Neural progenitor cell (in vitro differentiated cells): Measurements from ENCODE around the gene DDX24. TPM values are rescaled to one million over a fixed set of nuclear protein-coding genes. Genes with fewer than 3 reads are reported as not detected.

ENCODE experiments used
- DNase-seq: peaks from one replicate; pipeline ENCODE4 v3.0.0-alpha.2; 2016; ENCODE audit warnings: low spot score
- H2AFZ ChIP-seq: fragments of 200-600 bp; sonication (generic); replicated peaks from 2 replicates; pipeline ENCODE4 v1.6.1; 2016; ENCODE audit warnings: antibody characterized with exemption
- H3F3A ChIP-seq: fragments of 200-600 bp; sonication (generic); 2 replicates; pipeline ENCODE4 v1.6.1; 2016; ENCODE audit warnings: antibody characterized with exemption, low read depth
- H3K27ac ChIP-seq: fragments of 200-600 bp; sonication (generic); 2 replicates; pipeline ENCODE4 v1.5.1; 2016; ENCODE audit warnings: mild to moderate bottlenecking
- H3K27me3 ChIP-seq: fragments of 200-600 bp; sonication (generic); 2 replicates; pipeline ENCODE4 v1.6.1; 2016; ENCODE audit warnings: mild to moderate bottlenecking, moderate library complexity
- H3K36me3 ChIP-seq: fragments of 200-600 bp; sonication (generic); 2 replicates; pipeline ENCODE4 v1.5.1; 2016
- H3K4me1 ChIP-seq: fragments of 200-600 bp; sonication (generic); 2 replicates; pipeline ENCODE4 v1.6.1; 2016; ENCODE audit warnings: mixed run types
- H3K4me2 ChIP-seq: fragments of 200-600 bp; sonication (generic); 2 replicates; pipeline ENCODE4 v1.6.1; 2016
- H3K4me3 ChIP-seq: fragments of 200-600 bp; sonication (generic); 2 replicates; pipeline ENCODE4 v1.5.1; 2016
- H3K79me2 ChIP-seq: fragments of 200-600 bp; sonication (generic); 2 replicates; pipeline ENCODE4 v1.6.1; 2016; ENCODE audit warnings: low read depth
- H3K9ac ChIP-seq: fragments of 200-600 bp; sonication (generic); 2 replicates; pipeline ENCODE4 v1.6.1; 2016
- H3K9me3 ChIP-seq: fragments of 200-600 bp; sonication (generic); 2 replicates; pipeline ENCODE4 v1.5.1; 2016; ENCODE audit warnings: low read depth
- H4K20me1 ChIP-seq: fragments of 200-600 bp; sonication (generic); 2 replicates; pipeline ENCODE4 v1.6.1; 2016; ENCODE audit warnings: low read depth
- H3K27ac Mint-ChIP-seq: 3 replicates; pipeline ENCODE4 v1.8.0; 2021; ENCODE audit warnings: mixed read lengths
- H3K27me3 Mint-ChIP-seq: 2 replicates; pipeline ENCODE4 v1.8.0; 2022; ENCODE audit warnings: low read depth, mild to moderate bottlenecking, inconsistent platforms, moderate library complexity, mixed read lengths; ENCODE audit not compliant: insufficient read depth
- H3K36me3 Mint-ChIP-seq: 3 replicates; pipeline ENCODE4 v1.8.0; 2021; ENCODE audit warnings: mixed read lengths
- H3K4me1 Mint-ChIP-seq: 3 replicates; pipeline ENCODE4 v1.8.0; 2021; ENCODE audit warnings: mixed read lengths
- H3K4me3 Mint-ChIP-seq: 3 replicates; pipeline ENCODE4 v1.8.0; 2021; ENCODE audit warnings: mild to moderate bottlenecking, moderate library complexity, mixed read lengths
- H3K9me3 Mint-ChIP-seq: 3 replicates; pipeline ENCODE4 v1.8.0; 2020; ENCODE audit warnings: mixed read lengths
- EZH2 ChIP-seq: fragments of 200-600 bp; sonication (generic); IDR thresholded peaks from 2 replicates; pipeline ENCODE4 v1.6.1; 2017; ENCODE audit warnings: antibody characterized with exemption, mild to moderate bottlenecking, moderate library complexity
- EZH2phosphoT487 ChIP-seq: fragments of 200-600 bp; sonication (generic); IDR thresholded peaks from 2 replicates; pipeline ENCODE4 v1.6.1; 2017; ENCODE audit warnings: antibody characterized with exemption
- total RNA-seq: library from RNA; depleted of rRNA; stranded (reverse); fragments of >200 nt; gene quantifications from 2 replicates; pipeline ENCODE4 v1.2.3, GENCODE V29; 2015; ENCODE audit warnings: low replicate concordance
- TF ChIP-seq, protein P1 (sequence below): fragments of 200-600 bp; sonication (generic); IDR thresholded peaks from 2 replicates; pipeline ENCODE4 v1.5.1; 2017; ENCODE audit warnings: antibody characterized with exemption, mild to moderate bottlenecking

DDX24 gene
- total RNA-seq, 1 donor from 2014 or later, result 153 TPM

DNA sequence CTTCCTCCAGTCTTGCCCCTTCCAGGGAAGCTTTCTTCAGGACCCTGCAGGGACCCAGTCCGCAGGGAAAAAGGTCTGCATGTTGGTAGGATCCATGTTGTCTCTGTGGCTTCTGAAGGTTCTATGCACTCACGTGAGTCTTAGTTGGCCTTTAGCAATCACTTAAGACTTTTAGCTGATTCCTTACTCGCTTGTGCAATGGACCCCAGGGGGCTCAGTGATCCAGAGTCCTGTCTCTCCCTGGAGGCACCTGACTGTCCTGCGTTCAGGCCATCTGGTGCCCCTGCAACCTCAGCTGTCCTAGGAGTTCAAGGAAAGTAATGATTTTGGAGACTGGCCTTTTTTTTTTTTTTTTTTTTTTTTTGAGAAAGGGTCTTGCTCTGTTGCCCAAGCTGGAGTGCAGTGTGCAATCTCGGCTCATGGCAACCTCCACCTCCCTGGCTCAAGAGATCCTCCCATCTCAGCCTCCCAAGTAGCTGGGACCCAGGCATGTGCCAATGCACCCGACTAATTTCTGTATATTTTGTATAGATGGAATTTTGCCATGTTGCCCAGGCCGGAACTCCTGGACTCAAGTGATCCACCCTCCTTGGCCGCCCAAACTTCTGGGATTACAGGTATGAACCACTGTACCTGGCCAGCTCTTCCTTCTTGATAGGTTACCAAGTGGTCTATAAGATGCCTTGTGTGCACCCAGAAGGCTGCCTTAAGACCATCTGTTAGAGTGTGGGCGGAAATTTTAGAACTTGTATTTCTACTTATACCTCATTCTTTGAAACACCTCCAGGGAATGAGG, 43.8 kb upstream of the DDX24 start:
- Histone ChIP-seq H3K9ac (no peak overlapping the region), H3K4me1 (no peaks in the 10 kb centered on the region), H3K4me3 (no peak overlapping the region), H3F3A (peaks cover 9% of the 10 kb centered on the region), H4K20me1 (no peaks in the 10 kb centered on the region), H3K27ac (no peak overlapping the region), H3K4me2 (no peak overlapping the region), H3K79me2 (no peaks in the 10 kb centered on the region), H2AFZ (no peak overlapping the region), H3K36me3 (no peaks in the 10 kb centered on the region), H3K27me3 (no peaks in the 10 kb centered on the region), H3K9me3 (no peaks in the 10 kb centered on the region)
- no peak for DNase-seq
- H3K27ac Mint-ChIP-seq, result no peak overlapping the region
- H3K27me3 Mint-ChIP-seq, result peaks cover 23% of the 10 kb centered on the region
- no peak for TF ChIP-seq EZH2phosphoT487
- TF ChIP-seq EZH2, result no peak
- TF ChIP-seq, protein P1, sequence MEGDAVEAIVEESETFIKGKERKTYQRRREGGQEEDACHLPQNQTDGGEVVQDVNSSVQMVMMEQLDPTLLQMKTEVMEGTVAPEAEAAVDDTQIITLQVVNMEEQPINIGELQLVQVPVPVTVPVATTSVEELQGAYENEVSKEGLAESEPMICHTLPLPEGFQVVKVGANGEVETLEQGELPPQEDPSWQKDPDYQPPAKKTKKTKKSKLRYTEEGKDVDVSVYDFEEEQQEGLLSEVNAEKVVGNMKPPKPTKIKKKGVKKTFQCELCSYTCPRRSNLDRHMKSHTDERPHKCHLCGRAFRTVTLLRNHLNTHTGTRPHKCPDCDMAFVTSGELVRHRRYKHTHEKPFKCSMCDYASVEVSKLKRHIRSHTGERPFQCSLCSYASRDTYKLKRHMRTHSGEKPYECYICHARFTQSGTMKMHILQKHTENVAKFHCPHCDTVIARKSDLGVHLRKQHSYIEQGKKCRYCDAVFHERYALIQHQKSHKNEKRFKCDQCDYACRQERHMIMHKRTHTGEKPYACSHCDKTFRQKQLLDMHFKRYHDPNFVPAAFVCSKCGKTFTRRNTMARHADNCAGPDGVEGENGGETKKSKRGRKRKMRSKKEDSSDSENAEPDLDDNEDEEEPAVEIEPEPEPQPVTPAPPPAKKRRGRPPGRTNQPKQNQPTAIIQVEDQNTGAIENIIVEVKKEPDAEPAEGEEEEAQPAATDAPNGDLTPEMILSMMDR, result no peak
- no peaks in the 10 kb centered on the region for H3K36me3 Mint-ChIP-seq
- peaks cover 6% of the 10 kb centered on the region for H3K9me3 Mint-ChIP-seq
- H3K4me3 Mint-ChIP-seq, result no peak overlapping the region
- H3K4me1 Mint-ChIP-seq, result peaks cover 8% of the 10 kb centered on the region

DNA sequence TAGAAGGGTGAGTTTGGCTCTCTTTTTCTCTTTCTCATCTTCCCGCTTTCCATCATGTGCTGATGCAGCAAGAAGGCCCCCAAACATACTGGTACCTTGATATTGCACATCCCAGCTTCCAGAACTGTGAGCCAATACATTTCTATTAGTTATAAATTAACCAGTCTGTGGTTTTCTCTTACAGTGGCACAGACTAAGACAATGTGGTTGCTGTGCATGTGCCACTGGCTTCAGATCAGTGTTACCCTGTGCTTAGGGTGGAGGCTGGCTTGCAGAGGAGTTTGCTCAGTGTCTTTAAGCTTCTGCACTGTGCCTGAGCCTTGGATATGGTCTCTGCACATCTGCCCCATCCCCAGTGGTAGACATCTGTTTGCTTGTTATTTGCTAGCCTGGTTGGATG, 42.9 kb upstream of the DDX24 start:
- Histone ChIP-seq H3F3A (peaks cover 4% of the 10 kb centered on the region), H3K79me2 (no peaks in the 10 kb centered on the region), H3K9me3 (no peaks in the 10 kb centered on the region), H3K4me3 (no peak overlapping the region), H4K20me1 (no peaks in the 10 kb centered on the region), H3K27me3 (no peaks in the 10 kb centered on the region), H3K4me2 (no peak overlapping the region), H2AFZ (no peak overlapping the region), H3K4me1 (no peaks in the 10 kb centered on the region), H3K27ac (no peak overlapping the region), H3K9ac (no peak overlapping the region), H3K36me3 (no peaks in the 10 kb centered on the region)
- TF ChIP-seq, protein P1, result no peak
- TF ChIP-seq EZH2phosphoT487, result no peak
- no peak for TF ChIP-seq EZH2
- H3K36me3 Mint-ChIP-seq, result no peaks in the 10 kb centered on the region
- H3K4me1 Mint-ChIP-seq, result peaks cover 4% of the 10 kb centered on the region
- no peak for DNase-seq
- H3K9me3 Mint-ChIP-seq, result peaks cover 6% of the 10 kb centered on the region
- no peak overlapping the region for H3K27ac Mint-ChIP-seq
- H3K27me3 Mint-ChIP-seq, result peaks cover 20% of the 10 kb centered on the region
- H3K4me3 Mint-ChIP-seq, result no peak overlapping the region

DNA sequence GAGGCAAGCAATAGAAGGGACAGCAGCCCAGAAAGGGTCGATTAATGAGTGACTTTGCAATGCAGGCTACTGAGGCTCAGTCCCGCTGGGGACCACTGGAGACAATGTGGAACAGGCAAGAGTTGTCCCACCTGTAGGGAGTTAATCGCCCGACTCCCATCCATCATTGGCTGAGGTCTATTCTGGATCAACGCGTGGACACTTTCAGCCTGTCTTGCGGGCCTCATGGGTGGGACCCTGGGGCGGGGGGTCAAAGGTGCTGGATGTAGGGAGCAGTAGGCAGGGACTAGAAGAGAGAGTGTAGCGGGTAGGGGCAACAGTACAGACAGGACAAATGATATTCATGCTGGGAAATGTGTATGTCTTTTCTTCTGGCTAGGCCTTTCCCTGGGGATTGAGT, 42.3 kb upstream of the DDX24 start:
- no peak for DNase-seq
- no peaks in the 10 kb centered on the region for H3K9me3 ChIP-seq
- TF ChIP-seq, protein P1, result no peak
- TF ChIP-seq EZH2 (no peak), EZH2phosphoT487 (no peak)
- peaks cover 15% of the 10 kb centered on the region for H3K27me3 Mint-ChIP-seq
- peaks cover 6% of the 10 kb centered on the region for H3K9me3 Mint-ChIP-seq
- no peak overlapping the region for H3K9ac ChIP-seq
- H3K27me3 ChIP-seq, result no peaks in the 10 kb centered on the region
- H3K4me1 ChIP-seq, result no peaks in the 10 kb centered on the region
- H3K36me3 Mint-ChIP-seq, result no peaks in the 10 kb centered on the region
- no peaks in the 10 kb centered on the region for H3K4me1 Mint-ChIP-seq
- H3K4me2 ChIP-seq, result no peak overlapping the region
- H2AFZ ChIP-seq, result no peak overlapping the region
- no peaks in the 10 kb centered on the region for H3K79me2 ChIP-seq
- H3K27ac ChIP-seq, result no peak overlapping the region
- no peak overlapping the region for H3K4me3 ChIP-seq
- H3K27ac Mint-ChIP-seq, result no peak overlapping the region
- H3K4me3 Mint-ChIP-seq, result no peak overlapping the region
- no peaks in the 10 kb centered on the region for H4K20me1 ChIP-seq
- no peaks in the 10 kb centered on the region for H3K36me3 ChIP-seq
- no peaks in the 10 kb centered on the region for H3F3A ChIP-seq
